Measurements from ENCODE around the gene OR1D5. TPM values are rescaled to one million over a fixed set of nuclear protein-coding genes. Genes with fewer than 3 reads are reported as not detected.

The OR1D5 gene
- total RNA-seq, 2 experiments from 2014 or later: not detected

- H3K79me2 ChIP-seq (ENCODE audit: insufficient read depth, low read depth, low read length): no peaks in the 10 kb centered on the region
- H3K9me3 ChIP-seq (ENCODE audit: low read length): no peaks in the 10 kb centered on the region
- no peak for TF ChIP-seq EZH2phosphoT487 (IDR thresholded peaks at IDR 0.05; ENCODE audit: borderline replicate concordance, low read depth, low read length)
- TF ChIP-seq CTCF (conservative IDR thresholded peaks at IDR 0.05; ENCODE audit: low read length): no peak
- peaks cover 59% of the 10 kb centered on the region for H3K36me3 ChIP-seq (ENCODE audit: insufficient read depth, low read length)
- no peak overlapping the region for H3K27ac ChIP-seq (ENCODE audit: low read depth, low read length, poor library complexity, severe bottlenecking)
- ChIA-PET POLR2A (no interaction called here), CTCF (ENCODE audit: unreplicated experiment) (interaction anchor here (0.6 kb wide), 1 partner anchor 85 kb away, joined by 3 read pairs; no protein-coding TSS in a partner anchor)
- intact Hi-C loops (cut with micrococcal nuclease; ENCODE audit: unreplicated experiment): no loop called here
- DNase-seq (ENCODE audit: low spot score): no peak
- no peaks in the 10 kb centered on the region for H3K9me2 ChIP-seq (ENCODE audit: insufficient read depth, low read length)
- no peak overlapping the region for H2AFZ ChIP-seq (ENCODE audit: low read length)
- no peaks in the 10 kb centered on the region for H4K20me1 ChIP-seq (ENCODE audit: insufficient read depth, low read length)
- H3K4me1 ChIP-seq (ENCODE audit: insufficient read depth, low read length, poor library complexity, severe bottlenecking): peaks cover 4% of the 10 kb centered on the region
- no peak overlapping the region for H3K4me3 ChIP-seq (ENCODE audit: low read depth, low read length, poor library complexity, severe bottlenecking)
- no peak overlapping the region for H3K4me2 ChIP-seq (ENCODE audit: low read length)
- BruUV-seq (replicated peaks): no TSS peak
Observed at GRCh38 chr17:3015890-3016289, 47.5 kb downstream of the OR1D5 start.

GRCh38 chr17:3012926-3013581 is 50.4 kb downstream of the OR1D5 start:
- Histone ChIP-seq H3K4me3 (ENCODE audit: low read depth, low read length, poor library complexity, severe bottlenecking) (no peak overlapping the region), H3K36me3 (ENCODE audit: insufficient read depth, low read length) (peaks cover 52% of the 10 kb centered on the region), H3K4me2 (ENCODE audit: low read length) (no peak overlapping the region), H3K4me1 (ENCODE audit: insufficient read depth, low read length, poor library complexity, severe bottlenecking) (peaks cover 4% of the 10 kb centered on the region), H2AFZ (ENCODE audit: low read length) (no peak overlapping the region), H3K27ac (ENCODE audit: low read depth, low read length, poor library complexity, severe bottlenecking) (no peak overlapping the region), H4K20me1 (ENCODE audit: insufficient read depth, low read length) (no peaks in the 10 kb centered on the region), H3K9me3 (ENCODE audit: low read length) (no peaks in the 10 kb centered on the region), H3K9me2 (ENCODE audit: insufficient read depth, low read length) (no peaks in the 10 kb centered on the region), H3K79me2 (ENCODE audit: insufficient read depth, low read depth, low read length) (no peaks in the 10 kb centered on the region)
- ChIA-PET CTCF (ENCODE audit: unreplicated experiment) (interaction anchor here (0.6 to 1.4 kb wide), 7 partner anchors 9 to 222 kb away, joined by 3 to 9 read pairs (median 5); no protein-coding TSS in a partner anchor), POLR2A (interaction anchor here (0.7 to 1.2 kb wide), 5 partner anchors 10 to 176 kb away, joined by 3 read pairs; no protein-coding TSS in a partner anchor)
- intact Hi-C loops (cut with micrococcal nuclease; ENCODE audit: unreplicated experiment): loop anchor here (1.0 kb wide), 3 partner anchors 83 to 185 kb away; no protein-coding TSS in a partner anchor
- BruUV-seq (replicated peaks): no TSS peak
- DNase-seq (ENCODE audit: low spot score): peak; percentile 82
- peak; percentile 89 for TF ChIP-seq CTCF (conservative IDR thresholded peaks at IDR 0.05; ENCODE audit: low read length)
- no peak for TF ChIP-seq EZH2phosphoT487 (IDR thresholded peaks at IDR 0.05; ENCODE audit: borderline replicate concordance, low read depth, low read length)

Other genes starting within 250 kb of the OR1D5 start
- gene OR1D2, start 40.8 kb upstream of the OR1D5 start, total RNA-seq (2014; rRNA removed; shearing (Covaris generic)): not detected in 2 replicates
- not detected in 2 replicates for gene OR1D2, start 40.8 kb upstream of the OR1D5 start, total RNA-seq (2022)
- gene OR1G1, start 63.9 kb upstream of the OR1D5 start, total RNA-seq (2014; rRNA removed; shearing (Covaris generic)): not detected in 2 replicates
- not detected in 2 replicates for gene OR1G1, start 63.9 kb upstream of the OR1D5 start, total RNA-seq (2022)
- gene OR1A2, start 133.9 kb upstream of the OR1D5 start, total RNA-seq (2014; rRNA removed; shearing (Covaris generic)): not detected in 2 replicates
- gene OR1A2, start 133.9 kb upstream of the OR1D5 start, total RNA-seq (2022): not detected in 2 replicates
- gene OR1A1, start 144.1 kb upstream of the OR1D5 start, total RNA-seq (2014; rRNA removed; shearing (Covaris generic)): not detected in 2 replicates
- gene OR1A1, start 144.1 kb upstream of the OR1D5 start, total RNA-seq (2022): not detected in 2 replicates
- gene OR3A1, start 234.8 kb upstream of the OR1D5 start, total RNA-seq (2014; rRNA removed; shearing (Covaris generic)): not detected in 2 replicates
- gene OR3A1, start 234.8 kb upstream of the OR1D5 start, total RNA-seq (2022): not detected in 2 replicates

Data from OCI-LY7 (cell line).